WERI-Rb-1 (cell line): ENCODE measurements around the gene MTMR12.
"Not testable (repeated sequence)": the region's sequence is repeated elsewhere in the genome, so short reads cannot be mapped to it uniquely, and the experiment has no call there.

Experiments used
- DNase-seq: peaks from one replicate; pipeline ENCODE4 v3.0.0-alpha.2; 2020
- H3K27ac ChIP-seq: fragments of 250-450 bp; sonication (Bioruptor Pico); 2 replicates; pipeline ENCODE4 v1.5.1; 2020; ENCODE audit warnings: mild to moderate bottlenecking, moderate library complexity
- H3K27me3 ChIP-seq: fragments of 250-450 bp; sonication (Bioruptor Pico); 2 replicates; pipeline ENCODE4 v1.5.1; 2021; ENCODE audit warnings: mild to moderate bottlenecking, low read depth, moderate library complexity; ENCODE audit not compliant: insufficient read depth, severe bottlenecking
- H3K36me3 ChIP-seq: fragments of 250-450 bp; sonication (Bioruptor Pico); 2 replicates; pipeline ENCODE4 v1.5.1; 2020; ENCODE audit warnings: mild to moderate bottlenecking, moderate library complexity
- H3K4me3 ChIP-seq: 2 replicates; pipeline ENCODE4 v1.5.1; 2011; ENCODE audit warnings: low read depth, mild to moderate bottlenecking, control low read depth, low read length
- H3K9me3 ChIP-seq: fragments of 250-450 bp; sonication (Bioruptor Pico); 2 replicates; pipeline ENCODE4 v1.5.1; 2021; ENCODE audit warnings: mild to moderate bottlenecking, moderate library complexity; ENCODE audit not compliant: severe bottlenecking
- CTCF ChIP-seq: IDR thresholded peaks from 2 replicates; pipeline ENCODE4 v1.5.1; 2011; ENCODE audit warnings: low read depth, mild to moderate bottlenecking, control low read depth, inconsistent platforms, low read length

The MTMR12 gene

DNA sequence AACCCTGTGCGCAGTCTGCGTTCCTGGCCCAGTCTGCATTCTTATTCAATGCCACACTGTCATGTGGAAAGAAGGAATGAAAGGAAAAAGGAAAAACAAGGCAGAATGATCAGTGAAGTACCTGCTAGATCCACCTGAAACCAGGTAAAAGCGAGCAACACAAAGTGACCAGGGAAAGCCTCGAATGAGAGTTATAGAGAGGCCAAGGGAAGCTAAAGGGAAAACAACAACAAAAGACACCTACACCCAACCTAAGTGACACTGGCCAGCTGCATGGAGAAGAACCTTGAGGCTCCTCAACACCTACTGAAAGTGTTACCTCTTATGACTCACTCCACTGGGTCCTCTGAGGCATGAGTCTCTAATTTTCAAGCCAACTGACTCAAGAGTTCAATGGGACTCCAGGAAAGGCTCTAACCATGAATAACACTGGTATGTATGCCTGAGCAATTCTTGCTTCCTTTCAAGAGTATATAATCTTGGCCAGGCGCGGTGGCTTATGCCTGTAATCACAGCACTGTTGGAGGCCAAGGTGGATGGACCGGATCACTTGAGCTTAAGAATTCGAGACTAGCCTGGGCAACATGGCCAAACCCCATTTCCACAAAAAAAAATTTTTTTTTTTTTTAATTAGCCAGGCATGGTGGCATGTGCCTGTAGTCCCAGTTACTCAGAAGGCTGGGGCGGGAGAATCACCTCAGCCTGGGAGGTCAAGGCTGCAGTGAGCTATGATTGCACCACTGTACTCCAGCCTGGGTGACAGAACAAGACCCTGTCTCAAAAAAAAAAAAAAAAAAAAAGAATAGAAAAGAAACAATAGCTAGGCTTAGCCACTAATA, 29.0 kb downstream of the MTMR12 start:
- TF ChIP-seq CTCF: no peak
- Histone ChIP-seq H3K27me3 (no peaks in the 10 kb centered on the region), H3K27ac (no peak overlapping the region)

DNA sequence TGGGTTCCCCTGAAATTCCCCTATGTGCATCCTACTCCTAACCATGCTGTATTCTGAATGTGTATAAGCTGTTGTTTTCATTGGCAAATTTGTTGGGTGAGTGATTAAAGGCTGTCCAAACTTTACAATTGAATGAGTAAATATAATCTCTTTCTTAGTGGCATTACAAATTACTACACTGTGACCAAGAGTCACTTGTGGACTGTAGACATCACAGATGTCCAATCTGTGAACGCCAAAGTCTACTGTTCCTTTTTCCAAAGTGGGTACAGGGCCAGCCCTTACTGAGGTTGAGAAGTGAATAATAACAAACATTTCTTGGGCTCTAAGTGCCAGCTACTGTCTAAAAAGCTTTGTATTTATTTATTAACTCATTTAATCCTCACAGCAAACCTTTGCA, 29.7 kb downstream of the MTMR12 start:
- DNase-seq: no peak
- H3K27me3 ChIP-seq: no peaks in the 10 kb centered on the region
- no peak for TF ChIP-seq CTCF
- peaks cover 9% of the 10 kb centered on the region for H3K36me3 ChIP-seq
- no peak overlapping the region for H3K27ac ChIP-seq
- no peak overlapping the region for H3K4me3 ChIP-seq
- no peaks in the 10 kb centered on the region for H3K9me3 ChIP-seq

More for the DNA sequence above, 29.0 kb downstream of the MTMR12 start:
- no peak for DNase-seq
- no peak overlapping the region for H3K4me3 ChIP-seq
- H3K9me3 ChIP-seq: no peaks in the 10 kb centered on the region
- peaks cover 9% of the 10 kb centered on the region for H3K36me3 ChIP-seq

GRCh38 chr5:32282633-32283032, 30.1 kb downstream of the MTMR12 start:
- Histone ChIP-seq H3K27me3 (no peaks in the 10 kb centered on the region), H3K9me3 (no peaks in the 10 kb centered on the region), H3K4me3 (no peak overlapping the region), H3K36me3 (peaks cover 9% of the 10 kb centered on the region), H3K27ac (no peak overlapping the region)
- no peak for TF ChIP-seq CTCF
- no peak for DNase-seq

DNA sequence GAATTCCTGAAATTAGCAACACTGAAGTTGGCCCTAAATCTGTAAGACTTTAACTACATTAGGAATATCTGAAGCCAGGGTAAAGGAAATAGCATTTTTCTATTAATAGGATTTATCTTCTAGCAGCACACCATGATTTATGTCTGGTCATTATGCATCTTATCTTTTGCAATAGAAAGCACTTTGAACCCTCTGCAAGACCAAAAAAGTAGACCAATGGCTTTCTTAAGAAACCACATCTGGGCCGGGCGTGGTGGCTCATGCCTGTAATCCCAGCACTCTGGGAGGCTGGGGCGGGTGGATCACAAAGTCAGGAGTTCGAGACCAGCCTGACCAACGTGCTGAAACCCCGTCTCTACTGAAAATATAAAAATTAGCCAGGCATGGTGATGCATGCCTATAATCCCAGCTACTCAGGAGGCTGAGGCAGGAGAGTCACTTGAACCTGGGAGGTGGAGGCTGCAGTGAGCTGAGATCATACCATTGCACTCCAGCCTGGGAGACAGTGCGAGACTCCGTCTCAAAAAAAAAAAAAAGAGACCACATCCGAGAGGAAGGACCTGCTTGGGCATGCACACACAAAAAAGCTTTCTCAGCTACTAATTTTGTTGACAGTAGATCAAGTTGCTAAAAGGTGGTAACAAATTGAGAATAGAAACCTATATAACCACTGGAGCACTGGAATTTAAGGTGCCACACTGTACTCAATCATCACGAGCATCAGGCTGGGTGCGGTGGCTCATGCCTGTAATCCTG, 31.2 kb downstream of the MTMR12 start:
- not testable (repeated sequence) for DNase-seq, H3K36me3 ChIP-seq, H3K9me3 ChIP-seq, H3K27me3 ChIP-seq, H3K4me3 ChIP-seq, H3K27ac ChIP-seq

GRCh38 chr5:32280656-32281081, 32.1 kb downstream of the MTMR12 start:
- Histone ChIP-seq H3K27ac (no peak overlapping the region), H3K36me3 (peaks cover 16% of the 10 kb centered on the region), H3K9me3 (no peaks in the 10 kb centered on the region), H3K4me3 (no peak overlapping the region), H3K27me3 (no peaks in the 10 kb centered on the region)
- TF ChIP-seq CTCF: no peak
- no peak for DNase-seq

- Histone ChIP-seq H3K9me3 (no peaks in the 10 kb centered on the region), H3K27ac (no peak overlapping the region), H3K4me3 (no peak overlapping the region), H3K27me3 (no peaks in the 10 kb centered on the region), H3K36me3 (peaks cover 16% of the 10 kb centered on the region)
- no peak for DNase-seq
- TF ChIP-seq CTCF: no peak
These were observed 33.0 kb downstream of the MTMR12 start for GRCh38 chr5:32279786-32280185.
